A549 (cell line): ENCODE results near the gene PSIP1. TPM values are rescaled to one million over a fixed set of nuclear protein-coding genes. Genes with fewer than 3 reads are reported as not detected.

ENCODE experiments used
- ATAC-seq, 2 experiments: fragments of 200-7000 bp in 1 of 2; fragments of >200 bp in 1 of 2; cut with Nextera tagmentation in 1 of 2; cut with Tn5 transposase in 1 of 2; 3 replicates each; pipeline versions ENCODE4 v1.8.0 to v1.9.1; 2018 to 2020; ENCODE audit warnings: mild to moderate bottlenecking in 1 of 2, moderate library complexity in 1 of 2
- CTCF ChIA-PET: fragments of 300-600 bp; sonication (Branson Sonifier 250); formaldehyde crosslinking; extraction: SDS; loops from one replicate; lab custom pipeline; 2021; ENCODE audit warnings: antibody characterized with exemption, inconsistent platforms; lab: Yijun Ruan, JAX
- POLR2A ChIA-PET: fragments of 350-600 bp; formaldehyde crosslinking; extraction: SDS; loops from one replicate; lab custom pipeline; 2021; ENCODE audit warnings: antibody characterized with exemption, inconsistent platforms; lab: Yijun Ruan, JAX
- DNase-seq, 2 experiments: peaks; one replicate each; pipeline versions ENCODE4 v3.0.0 to v3.0.0-alpha.2; 2011 to 2016; ENCODE audit warnings: low read depth in 1 of 2, low spot score in 1 of 2
- FAIRE-seq: peaks from 2 replicates; lab custom pipeline; 2011; peaks lifted over from hg19 to GRCh38; lab: Jason Lieb, UNC
- H3K27ac ChIP-seq, 2 experiments: fragments of >200 bp; sonication (Bioruptor Twin); formaldehyde crosslinking; 3 replicates each; pipeline ENCODE4 v1.5.1; 2016 to 2017
- H3K4me1 ChIP-seq: fragments of >200 bp; sonication (Bioruptor Twin); formaldehyde crosslinking; 3 replicates; pipeline ENCODE4 v1.6.1; 2016
- H3K4me2 ChIP-seq: fragments of >200 bp; sonication (Bioruptor Twin); formaldehyde crosslinking; 3 replicates; pipeline ENCODE4 v1.6.1; 2016
- H3K4me3 ChIP-seq: fragments of >200 bp; sonication (Bioruptor Twin); formaldehyde crosslinking; 3 replicates; pipeline ENCODE4 v1.5.1; 2016
- H3K9me3 ChIP-seq: fragments of >200 bp; sonication (Bioruptor Twin); formaldehyde crosslinking; 3 replicates; pipeline ENCODE4 v1.6.1; 2016
- ATOH8 ChIP-seq: fragments of 250-450 bp; sonication (Bioruptor Pico); IDR thresholded peaks from 2 replicates; pipeline ENCODE4 v1.5.0; 2020; ENCODE audit warnings: low read depth, mild to moderate bottlenecking, moderate library complexity
- BCL3 ChIP-seq: fragments of >200 bp; sonication (Bioruptor Twin); formaldehyde crosslinking; IDR thresholded peaks from 3 replicates; pipeline ENCODE4 v1.6.1; 2016
- CHD2 ChIP-seq: fragments of 150-350 bp; IDR thresholded peaks from 2 replicates; pipeline ENCODE4 v1.6.1; 2014; ENCODE audit warnings: low read length; ENCODE audit not compliant: partially characterized antibody
- CHD4 ChIP-seq: fragments of 200-600 bp; sonication (generic); IDR thresholded peaks from 2 replicates; pipeline ENCODE4 v1.6.1; 2016; ENCODE audit warnings: antibody characterized with exemption, mild to moderate bottlenecking, borderline replicate concordance
- EP300 ChIP-seq, 2 experiments: fragments of >200 bp; sonication (Bioruptor Twin); formaldehyde crosslinking; IDR thresholded peaks; 2 replicates in 1 of 2; 3 replicates in 1 of 2; pipeline ENCODE4 v1.6.1; 2016 to 2017
- ESRRA ChIP-seq: fragments of 150-350 bp; IDR thresholded peaks from 2 replicates; pipeline ENCODE4 v1.6.1; 2014; ENCODE audit warnings: mild to moderate bottlenecking, low read length, borderline replicate concordance
- FOXS1 ChIP-seq: fragments of 250-450 bp; sonication (Bioruptor Pico); IDR thresholded peaks from 2 replicates; pipeline ENCODE4 v1.5.0; 2020; ENCODE audit warnings: mild to moderate bottlenecking, moderate library complexity
- HMGXB4 ChIP-seq: fragments of 250-450 bp; sonication (Bioruptor Pico); IDR thresholded peaks from 2 replicates; pipeline ENCODE4 v1.5.0; 2021; ENCODE audit warnings: mild to moderate bottlenecking, moderate library complexity, borderline replicate concordance
- HOXB13 ChIP-seq: fragments of 250-450 bp; sonication (Bioruptor Pico); IDR thresholded peaks from 2 replicates; pipeline ENCODE4 v1.5.0; 2020; ENCODE audit warnings: low read depth, mild to moderate bottlenecking, moderate library complexity
- HOXB5 ChIP-seq: fragments of 250-450 bp; sonication (Bioruptor Pico); IDR thresholded peaks from 2 replicates; pipeline ENCODE4 v1.5.0; 2020; ENCODE audit warnings: mild to moderate bottlenecking, moderate library complexity
- JUN ChIP-seq, 2 experiments: fragments of >200 bp; sonication (Bioruptor Twin); formaldehyde crosslinking; IDR thresholded peaks; 2 replicates in 1 of 2; 3 replicates in 1 of 2; pipeline ENCODE4 v1.6.1; 2016 to 2017
- JUNB ChIP-seq: fragments of >200 bp; sonication (Bioruptor Twin); formaldehyde crosslinking; IDR thresholded peaks from 2 replicates; pipeline ENCODE4 v1.6.1; 2016
- KDM1A ChIP-seq: fragments of 200-600 bp; sonication (generic); IDR thresholded peaks from 2 replicates; pipeline ENCODE4 v1.6.1; 2016; ENCODE audit warnings: low read depth, mild to moderate bottlenecking
- KDM5A ChIP-seq: fragments of 200-600 bp; sonication (generic); IDR thresholded peaks from 2 replicates; pipeline ENCODE4 v1.6.1; 2016; ENCODE audit warnings: antibody characterized with exemption, mild to moderate bottlenecking
- MAFK ChIP-seq: fragments of 450-650 bp; IDR thresholded peaks from 2 replicates; pipeline ENCODE4 v1.6.1; 2014; ENCODE audit not compliant: partially characterized antibody
- MAZ ChIP-seq: fragments of 150-350 bp; IDR thresholded peaks from 2 replicates; pipeline ENCODE4 v1.6.1; 2014; ENCODE audit warnings: antibody characterized with exemption, low read depth, low read length, borderline replicate concordance
- NPAS2 ChIP-seq: fragments of 250-450 bp; sonication (Bioruptor Pico); IDR thresholded peaks from 2 replicates; pipeline ENCODE4 v1.8.0; 2022; ENCODE audit warnings: mild to moderate bottlenecking, moderate library complexity, borderline replicate concordance
- PHF8 ChIP-seq: fragments of 200-600 bp; sonication (generic); IDR thresholded peaks from 2 replicates; pipeline ENCODE4 v1.6.1; 2016; ENCODE audit warnings: low read depth, mild to moderate bottlenecking, antibody characterized with exemption, moderate library complexity, borderline replicate concordance
- RAD21 ChIP-seq, 2 experiments: fragments of >200 bp in 1 of 2; sonication (Bioruptor Twin) in 1 of 2; formaldehyde crosslinking in 1 of 2; IDR thresholded peaks in 1 of 2; conservative IDR thresholded peaks in 1 of 2; 2 replicates in 1 of 2; 3 replicates in 1 of 2; pipeline ENCODE4 v1.6.1; 2012 to 2018; ENCODE audit warnings: inconsistent platforms in 1 of 2
- RARB ChIP-seq: fragments of 250-450 bp; sonication (Bioruptor Pico); IDR thresholded peaks from 2 replicates; pipeline ENCODE4 v1.8.0; 2021; ENCODE audit warnings: mild to moderate bottlenecking, moderate library complexity
- RCOR1 ChIP-seq: fragments of 150-350 bp; IDR thresholded peaks from 2 replicates; pipeline ENCODE4 v1.6.1; 2014; ENCODE audit warnings: antibody characterized with exemption, low read length, low read depth
- SMC3 ChIP-seq: fragments of >200 bp; sonication (Bioruptor Twin); formaldehyde crosslinking; IDR thresholded peaks from 3 replicates; pipeline ENCODE4 v1.6.1; 2018; ENCODE audit warnings: inconsistent platforms
- SREBF2 ChIP-seq: fragments of 450-650 bp; IDR thresholded peaks from 2 replicates; pipeline ENCODE4 v1.6.1; 2014; ENCODE audit warnings: mild to moderate bottlenecking, moderate library complexity
- TFCP2L1 ChIP-seq: fragments of 250-450 bp; sonication (Bioruptor Pico); IDR thresholded peaks from 2 replicates; pipeline ENCODE4 v1.5.0; 2021; ENCODE audit warnings: mild to moderate bottlenecking
- ZC3H11A ChIP-seq: fragments of 450-650 bp; IDR thresholded peaks from 2 replicates; pipeline ENCODE4 v1.6.1; 2014; ENCODE audit warnings: antibody characterized with exemption, mild to moderate bottlenecking
- ZFP36 ChIP-seq: fragments of 450-650 bp; IDR thresholded peaks from 2 replicates; pipeline ENCODE4 v1.6.1; 2014; ENCODE audit warnings: borderline replicate concordance; ENCODE audit not compliant: partially characterized antibody
- WGBS: methylation state at CpG from one replicate; pipeline ENCODE4 v1.1.6; 2017; ENCODE audit errors: missing lambda C conversion rate; 5-methylcytosine and 5-hydroxymethylcytosine counted together
- polyA plus RNA-seq, 4 experiments: library from polyadenylated mRNA; depleted of rRNA in 3 of 4; stranded (reverse); fragments of >200 nt; fragmentation: RNase III in 1 of 4; extraction: RNeasy Plus Mini Kit Qiagen cat#74134 plus additional on column Dnase treatment in 1 of 4; gene quantifications; 2 replicates in 3 of 4; 3 replicates in 1 of 4; pipeline ENCODE4 v1.2.3, GENCODE V29; 2011 to 2017

PSIP1 gene
- polyA plus RNA-seq, 2 of the 4 experiments (the other 2 are of a cell fraction), result 84.2 to 119 TPM

DNA sequence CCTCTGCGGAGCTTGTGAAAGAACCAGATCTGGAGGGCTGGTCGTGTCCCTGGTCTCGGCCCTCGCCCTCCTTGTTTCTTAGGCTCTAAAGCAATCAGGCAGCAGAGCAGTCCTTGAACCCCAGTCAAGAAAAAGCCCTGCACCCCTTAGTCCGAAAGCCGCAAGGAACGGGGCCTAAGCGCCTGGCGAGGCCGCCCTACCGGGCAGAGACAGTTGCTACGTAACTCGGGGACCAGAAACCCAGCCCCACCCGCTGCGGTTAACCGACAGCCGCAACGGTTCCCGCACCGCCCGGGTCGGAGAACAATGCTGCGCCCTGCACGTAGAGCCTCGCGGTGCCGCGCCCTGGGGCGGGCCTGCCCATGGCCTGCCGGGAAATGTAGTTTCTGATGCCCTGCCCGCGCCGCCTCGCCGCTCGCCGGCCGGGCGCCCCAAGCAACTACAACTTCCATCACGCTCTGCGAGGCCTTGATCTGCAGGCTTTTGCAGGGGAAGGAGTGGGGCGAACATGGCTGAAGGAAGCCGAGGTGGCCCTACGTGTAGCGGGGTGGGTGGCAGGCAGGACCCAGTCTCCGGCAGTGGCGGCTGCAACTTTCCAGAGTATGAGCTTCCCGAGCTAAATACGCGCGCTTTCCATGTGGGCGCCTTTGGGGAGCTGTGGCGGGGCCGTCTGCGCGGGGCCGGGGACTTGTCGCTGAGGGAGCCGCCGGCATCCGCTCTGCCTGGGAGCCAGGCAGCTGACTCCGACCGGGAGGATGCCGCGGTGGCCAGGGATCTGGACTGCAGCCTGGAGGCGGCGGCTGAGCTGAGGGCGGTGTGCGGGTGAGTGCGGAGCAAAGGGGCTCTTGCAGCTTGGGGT, 88.2 kb downstream of the PSIP1 start, which contains the start of gene SNAPC3 (continued):
- no peak for TF ChIP-seq SREBF2
- TF ChIP-seq EP300 (IDR thresholded peaks at IDR 0.05), result no peak
- TF ChIP-seq PHF8, result peak; percentile 74; the same call in 1 of the 2 replicates
- no peak for TF ChIP-seq MAFK
- no peak for TF ChIP-seq ZFP36
- no peak for TF ChIP-seq FOXS1 (CRISPR knock-in tag)
- no peak for TF ChIP-seq CHD4
- TF ChIP-seq KDM5A, result peak; percentile 37; the same call in 1 of the 2 replicates
- no peak for TF ChIP-seq HOXB13 (CRISPR knock-in tag)
- TF ChIP-seq NPAS2 (CRISPR knock-in tag), result no peak
- no peak for TF ChIP-seq RARB (CRISPR knock-in tag)
- TF ChIP-seq SMC3, result no peak
- no peak for TF ChIP-seq HMGXB4
- no peak for TF ChIP-seq ATOH8 (CRISPR knock-in tag)
- peak; percentile 70 for TF ChIP-seq CHD2
- TF ChIP-seq TFCP2L1 (CRISPR knock-in tag), result peak; percentile 37; the same call in 1 of the 2 replicates
- peak; percentile 86 to 93; a peak in 4 of 5 replicates for TF ChIP-seq JUN (IDR thresholded peaks at IDR 0.05)
- no peak for TF ChIP-seq KDM1A
- TF ChIP-seq ZC3H11A, result no peak
- no peak for TF ChIP-seq MAZ
- TF ChIP-seq HOXB5, result no peak
- peak; percentile 82; the same call in 1 of the 3 replicates for TF ChIP-seq BCL3
- no peak for TF ChIP-seq JUNB
- TF ChIP-seq RAD21 (conservative IDR thresholded peaks at IDR 0.05 in 1 of 2, IDR thresholded peaks at IDR 0.05 in 1 of 2), result no peak
- no peak for TF ChIP-seq RCOR1

DNA sequence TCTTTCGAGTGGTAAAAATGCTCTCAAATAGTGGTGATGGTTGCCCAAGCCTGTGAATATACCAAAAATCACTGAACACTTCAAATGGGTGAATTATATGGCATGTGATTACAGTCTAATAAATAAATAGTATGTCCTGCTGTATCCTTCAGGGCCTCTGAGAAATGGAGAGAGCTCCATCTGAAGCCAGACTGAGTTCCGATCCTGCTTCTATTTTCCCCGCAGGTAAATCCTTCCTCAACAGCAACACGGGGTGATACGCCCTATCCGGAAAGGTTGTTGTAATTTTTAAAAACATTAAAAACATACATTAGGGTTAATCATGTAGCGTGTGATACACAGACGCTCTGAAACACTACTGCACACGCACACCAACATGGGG, 88.8 kb downstream of the PSIP1 start:
- peaks cover 18% of the 10 kb centered on the region for H3K4me1 ChIP-seq
- ChIA-PET CTCF (no interaction called here), POLR2A (no interaction called here)
- ATAC-seq, result peak in 1 of 2 experiments; percentile 13; a peak in 2 of 6 replicates
- no peak for DNase-seq
- TF ChIP-seq RCOR1, result no peak
- no peak for TF ChIP-seq ESRRA
- no peak for TF ChIP-seq ZC3H11A
- H3K4me2 ChIP-seq, result peak overlapping the region; percentile 78
- H3K9me3 ChIP-seq, result no peaks in the 10 kb centered on the region
- 59% methylated on average over 9 of the region's 9 CpGs for WGBS
- no peak for FAIRE-seq
- H3K4me3 ChIP-seq, result peak overlapping the region; percentile 79
- peak overlapping the region; percentile 90 to 98 for H3K27ac ChIP-seq
